ENCODE data around the gene CHRM2.
"Not testable (repeated sequence)": the region's sequence is repeated elsewhere in the genome, so short reads cannot be mapped to it uniquely, and the experiment has no call there.

CHRM2 gene

GRCh38 chr7:136868496-136869000 lies at the start of gene CHRM2:
TSS of gene CHRM2 (plus strand) at chr7:136868652. CDS start at chr7:137014866, 146,214 bp downstream.
- DNase-seq, result no peak

GRCh38 chr7:136831398-136831797 lies 37.1 kb upstream of the CHRM2 start:
- DNase-seq, result not testable (repeated sequence)

- DNase-seq, result no peak
Measured at GRCh38 chr7:136845899-136846465, 22.5 kb upstream of the CHRM2 start.

- DNase-seq, result no peak
Measured at GRCh38 chr7:136847858-136848257, 20.6 kb upstream of the CHRM2 start.

GRCh38 chr7:136853654-136854053 lies 14.8 kb upstream of the CHRM2 start:
- no peak for DNase-seq

- no peak for DNase-seq
Measured at GRCh38 chr7:136857573-136857972, 10.9 kb upstream of the CHRM2 start.

- DNase-seq, result no peak
Measured at GRCh38 chr7:136859803-136860202, 8.6 kb upstream of the CHRM2 start.

- no peak for DNase-seq
Measured at GRCh38 chr7:136865236-136865635, 3.2 kb upstream of the CHRM2 start.

- no peak for DNase-seq
Measured at GRCh38 chr7:136865777-136866176, 2.7 kb upstream of the CHRM2 start.

- DNase-seq, result no peak
Measured at GRCh38 chr7:136869001-136869961, 829 bp downstream of the CHRM2 start.

- no peak for DNase-seq
Measured at GRCh38 chr7:136869991-136870865, 1.8 kb downstream of the CHRM2 start.

GRCh38 chr7:136870866-136871487 lies 2.5 kb downstream of the CHRM2 start:
- no peak for DNase-seq

- DNase-seq, result no peak
Measured at GRCh38 chr7:136874393-136875032, 6.1 kb downstream of the CHRM2 start.

- no peak for DNase-seq
Measured at GRCh38 chr7:136877509-136877908, 9.1 kb downstream of the CHRM2 start.

GRCh38 chr7:136877990-136878389 lies 9.5 kb downstream of the CHRM2 start:
- no peak for DNase-seq

- no peak for DNase-seq
Measured at GRCh38 chr7:136878878-136879277, 10.4 kb downstream of the CHRM2 start.

GRCh38 chr7:136883046-136883445 lies 14.6 kb downstream of the CHRM2 start:
- DNase-seq, result no peak

GRCh38 chr7:136884492-136884891 lies 16.0 kb downstream of the CHRM2 start:
- no peak for DNase-seq

- DNase-seq, result no peak
Measured at GRCh38 chr7:136887317-136887716, 18.9 kb downstream of the CHRM2 start.

GRCh38 chr7:136890399-136890798 lies 21.9 kb downstream of the CHRM2 start:
- no peak for DNase-seq

- no peak for DNase-seq
Measured at GRCh38 chr7:136891850-136892249, 23.4 kb downstream of the CHRM2 start.

- DNase-seq, result no peak
Measured at GRCh38 chr7:136894789-136895188, 26.3 kb downstream of the CHRM2 start.
